HepG2 (cell line): ENCODE results near the gene DDX23. TPM values are rescaled to one million over a fixed set of nuclear protein-coding genes. Genes with fewer than 3 reads are reported as not detected.
A peak's percentile ranks its signal among the peaks of the same experiment; 100 is the strongest.

Source experiments
- FOXA1 ChIP-seq, 2 experiments: fragments of 450-650 bp in 1 of 2; sonication (generic) in 1 of 2; formaldehyde crosslinking in 1 of 2; IDR thresholded peaks; 2 replicates each; pipeline versions ENCODE4 v1.4.0 to v1.6.1; 2016 to 2020; ENCODE audit warnings: missing genetic modification reagents in 1 of 2
- HNF1A ChIP-seq, 2 experiments: sonication (generic) in 1 of 2; formaldehyde crosslinking in 1 of 2; IDR thresholded peaks; 2 replicates each; pipeline versions ENCODE4 v1.4.0 to v1.6.1; 2016 to 2020; ENCODE audit warnings: borderline replicate concordance in 1 of 2, low read depth in 1 of 2, mild to moderate bottlenecking in 1 of 2, missing genetic modification reagents in 1 of 2
- KLF15 ChIP-seq: sonication (generic); formaldehyde crosslinking; IDR thresholded peaks from 2 replicates; pipeline ENCODE4 v1.8.1; 2023; ENCODE audit warnings: borderline replicate concordance, mild to moderate bottlenecking, inconsistent platforms, missing genetic modification reagents, mixed read lengths
- NFYC ChIP-seq: IDR thresholded peaks from 2 replicates; pipeline ENCODE4 v1.6.1; 2016; ENCODE audit warnings: missing genetic modification reagents, missing compliant biosample characterization
- PAWR ChIP-seq: sonication (generic); formaldehyde crosslinking; IDR thresholded peaks from 2 replicates; pipeline ENCODE4 v1.4.0; 2020; ENCODE audit warnings: missing genetic modification reagents, mild to moderate bottlenecking, borderline replicate concordance
- PITX1 ChIP-seq: sonication (generic); formaldehyde crosslinking; IDR thresholded peaks from 2 replicates; pipeline ENCODE4 v1.5.1; 2020; ENCODE audit warnings: mild to moderate bottlenecking, missing genetic modification reagents
- POLR2G ChIP-seq: fragments of 200-400 bp; formaldehyde crosslinking; IDR thresholded peaks from 2 replicates; pipeline ENCODE4 v1.6.1; 2018; ENCODE audit warnings: mild to moderate bottlenecking, low read depth, low read length, moderate library complexity
- SUZ12 ChIP-seq: fragments of 150-350 bp; IDR thresholded peaks from 2 replicates; pipeline ENCODE4 v1.6.1; 2014; ENCODE audit warnings: low read depth, low read length
- ZNF18 ChIP-seq: sonication (generic); formaldehyde crosslinking; IDR thresholded peaks from 2 replicates; pipeline ENCODE4 v1.8.0; 2022; ENCODE audit warnings: mild to moderate bottlenecking, missing genetic modification reagents; ENCODE audit not compliant: insufficient replicate concordance
- ZNF180 ChIP-seq: sonication (generic); formaldehyde crosslinking; IDR thresholded peaks from 2 replicates; pipeline ENCODE4 v1.4.0; 2020; ENCODE audit warnings: low read depth, missing genetic modification reagents, borderline replicate concordance
- ZNF580 ChIP-seq: IDR thresholded peaks from 2 replicates; pipeline ENCODE4 v1.6.1; 2016; ENCODE audit warnings: low read depth, borderline replicate concordance
- ZNF720 ChIP-seq: sonication (generic); formaldehyde crosslinking; IDR thresholded peaks from 2 replicates; pipeline ENCODE4 v1.4.0; 2020; ENCODE audit warnings: missing genetic modification reagents
- ZNF770 ChIP-seq: sonication (generic); formaldehyde crosslinking; IDR thresholded peaks from 2 replicates; pipeline ENCODE4 v1.5.0; 2020; ENCODE audit warnings: mild to moderate bottlenecking, missing genetic modification reagents
- ZNF773 ChIP-seq: sonication (generic); formaldehyde crosslinking; IDR thresholded peaks from 2 replicates; pipeline ENCODE4 v1.4.0; 2020; ENCODE audit warnings: missing genetic modification reagents, borderline replicate concordance
- ZNF800 ChIP-seq: sonication (generic); formaldehyde crosslinking; IDR thresholded peaks from 2 replicates; pipeline ENCODE4 v1.4.0; 2020; ENCODE audit warnings: missing genetic modification reagents
- polyA plus RNA-seq, 8 experiments: library from polyadenylated mRNA; depleted of rRNA in 3 of 8; stranded (reverse) in 7 of 8; unstranded in 1 of 8; fragments of >200 nt; fragmentation: Illumina TruSeq in 4 of 8; extraction: Trizol in 4 of 8; gene quantifications; 2 replicates each; pipeline versions ENCODE4 v1.2.1 to v1.2.3, GENCODE V29; 2011 to 2016; ENCODE audit warnings: low read depth in 4 of 8, missing spikeins in 1 of 8, mixed read lengths in 1 of 8; ENCODE audit not compliant: insufficient read depth in 1 of 8
- total RNA-seq, 5 experiments: library from RNA; depleted of rRNA; stranded (reverse); fragments of >200 nt; fragmentation: Illumina TruSeq; extraction: Trizol; gene quantifications; 2 replicates each; pipeline ENCODE4 v1.2.3, GENCODE V29; 2016; ENCODE audit warnings: low read depth in 1 of 5

The DDX23 gene
- total and polyA plus RNA-seq, 2 of the 13 experiments (the other 11 are each of a cell fraction or from before 2014, with no cell fraction given), result 35.7 to 90.0 TPM

GRCh38 chr12:48883305-48884161 is 31.6 kb upstream of the DDX23 start (continued):
- TF ChIP-seq HNF1A (IDR thresholded peaks at IDR 0.05; ENCODE audit: low read depth) (no peak), HNF1A (CRISPR knock-in tag; IDR thresholded peaks at IDR 0.05; ENCODE audit: borderline replicate concordance) (no peak; the same call in 1 of the 2 replicates), FOXA1 (IDR thresholded peaks at IDR 0.05) (no peak), FOXA1 (CRISPR knock-in tag; IDR thresholded peaks at IDR 0.05) (peak; percentile 89), PAWR (CRISPR knock-in tag) (no peak), ZNF720 (no peak), ZNF580 (no peak), ZNF800 (CRISPR knock-in tag) (no peak), ZNF180 (CRISPR knock-in tag) (no peak), ZNF18 (CRISPR knock-in tag) (no peak), SUZ12 (no peak), ZNF770 (0 out of 2 replicates have a peak, but pooled peaks have one; percentile 24), PITX1 (peak; percentile 64), NFYC (CRISPR knock-in tag) (no peak), POLR2G (no peak), KLF15 (CRISPR knock-in tag) (no peak), ZNF773 (no peak)
